GM21717 (cell line): ENCODE measurements around the gene WDR6.
"Not testable (repeated sequence)": the region's sequence is repeated elsewhere in the genome, so short reads cannot be mapped to it uniquely, and the experiment has no call there.

ENCODE experiments used
- ATAC-seq: cut with Tn5 transposase; IDR thresholded peaks from one replicate; pipeline ENCODE4 v1.9.1; 2021; ENCODE audit warnings: mild to moderate bottlenecking, moderate library complexity; ENCODE audit not compliant: unreplicated experiment

WDR6 gene

DNA sequence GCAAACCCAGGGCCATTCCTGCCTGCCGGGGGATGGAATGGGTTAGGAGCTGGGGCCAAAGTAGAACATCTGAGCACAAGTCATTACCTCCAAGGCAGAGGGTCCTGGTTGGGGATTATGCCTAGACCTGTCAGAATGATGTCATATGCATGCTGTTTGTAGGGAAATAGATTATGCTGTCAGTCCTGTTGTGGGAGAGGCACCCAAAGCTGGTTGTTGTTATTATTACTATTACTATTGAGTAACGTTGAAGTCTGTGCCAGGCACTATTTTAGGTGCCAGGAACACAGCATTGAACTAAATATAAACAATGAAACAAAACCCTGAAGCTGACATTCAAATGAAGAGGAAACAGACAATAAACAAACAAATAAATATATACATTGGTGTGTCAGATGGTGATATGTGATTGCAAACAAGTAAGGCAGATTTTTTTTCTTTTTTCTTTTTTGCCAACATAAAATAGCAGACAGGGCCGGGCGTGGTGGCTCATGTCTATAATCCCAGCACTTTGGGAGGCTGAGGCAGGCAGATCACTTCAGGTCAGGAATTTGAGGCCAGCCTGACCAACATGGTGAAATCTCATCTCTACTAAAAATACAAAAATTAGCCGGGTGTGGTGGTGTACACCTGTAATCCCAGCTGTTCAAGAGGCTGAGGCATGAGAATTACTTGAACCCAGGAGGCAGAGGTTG lies 15.2 kb upstream of the WDR6 start:
- ATAC-seq: no peak

DNA sequence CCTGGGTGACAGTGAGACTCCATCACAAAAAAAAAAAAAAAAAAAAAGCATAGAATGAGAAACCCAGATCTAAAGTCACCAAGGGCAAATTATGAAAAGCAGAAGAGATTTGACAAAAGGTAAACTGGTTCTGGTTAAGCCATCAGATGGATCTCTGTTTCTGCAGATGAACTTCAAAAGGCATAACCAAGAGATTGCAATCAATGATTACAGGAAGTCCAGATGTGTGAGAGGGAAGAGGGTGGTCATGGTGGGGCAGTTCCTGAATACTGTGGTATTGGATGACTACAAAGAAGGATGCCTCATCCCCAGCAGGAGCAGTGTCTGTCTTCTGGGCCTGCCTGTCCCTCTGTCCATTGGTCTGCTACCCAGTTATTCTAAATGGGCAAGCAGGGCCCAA lies 13.4 kb upstream of the WDR6 start:
- ATAC-seq: no peak

DNA sequence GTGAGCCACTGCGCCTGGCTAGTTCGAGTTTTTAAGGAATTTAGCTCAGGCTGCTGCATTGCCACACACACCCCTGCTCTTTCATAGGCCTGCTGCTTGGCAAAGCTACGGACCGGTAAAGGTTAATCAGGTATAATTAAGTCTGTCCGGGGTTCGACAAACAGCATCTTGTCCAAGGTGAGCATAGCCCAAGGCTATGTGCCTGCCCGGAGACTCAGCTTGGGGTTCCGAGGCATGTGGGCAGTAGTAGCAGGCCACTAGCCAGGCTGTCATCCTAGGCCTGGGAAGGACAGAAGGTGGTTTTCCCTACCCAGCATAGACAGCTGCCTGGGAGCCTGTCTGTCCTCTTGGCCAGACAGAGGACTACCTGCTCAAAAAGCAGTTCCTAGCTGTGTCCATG lies 10.6 kb upstream of the WDR6 start:
- no peak for ATAC-seq

DNA sequence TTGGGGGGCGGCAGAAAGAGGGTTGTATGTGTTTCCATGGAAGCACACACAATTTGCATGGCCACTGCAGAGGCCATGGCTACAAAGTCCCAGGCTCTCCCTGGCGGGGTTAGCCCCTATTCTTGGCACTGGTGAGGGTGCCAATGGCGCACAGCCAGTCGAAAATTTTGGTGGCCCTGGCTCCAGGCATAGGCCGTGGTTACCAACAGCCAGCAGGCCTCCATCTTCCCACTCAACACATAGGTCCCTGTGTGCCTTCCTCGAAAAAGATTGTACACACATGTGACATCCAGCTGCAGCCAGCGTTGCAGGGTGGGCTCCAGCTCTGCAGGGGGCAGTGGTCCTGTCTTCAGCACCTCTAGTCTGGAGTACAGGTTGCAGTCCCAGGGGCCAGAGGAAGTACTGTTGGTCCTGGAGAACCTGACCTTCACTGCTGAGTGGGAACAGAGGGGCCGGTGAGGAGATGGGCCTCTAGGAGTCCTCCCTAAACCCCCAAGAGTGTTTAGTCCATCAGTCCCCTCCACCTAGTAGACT lies 10.0 kb upstream of the WDR6 start:
- no peak for ATAC-seq

DNA sequence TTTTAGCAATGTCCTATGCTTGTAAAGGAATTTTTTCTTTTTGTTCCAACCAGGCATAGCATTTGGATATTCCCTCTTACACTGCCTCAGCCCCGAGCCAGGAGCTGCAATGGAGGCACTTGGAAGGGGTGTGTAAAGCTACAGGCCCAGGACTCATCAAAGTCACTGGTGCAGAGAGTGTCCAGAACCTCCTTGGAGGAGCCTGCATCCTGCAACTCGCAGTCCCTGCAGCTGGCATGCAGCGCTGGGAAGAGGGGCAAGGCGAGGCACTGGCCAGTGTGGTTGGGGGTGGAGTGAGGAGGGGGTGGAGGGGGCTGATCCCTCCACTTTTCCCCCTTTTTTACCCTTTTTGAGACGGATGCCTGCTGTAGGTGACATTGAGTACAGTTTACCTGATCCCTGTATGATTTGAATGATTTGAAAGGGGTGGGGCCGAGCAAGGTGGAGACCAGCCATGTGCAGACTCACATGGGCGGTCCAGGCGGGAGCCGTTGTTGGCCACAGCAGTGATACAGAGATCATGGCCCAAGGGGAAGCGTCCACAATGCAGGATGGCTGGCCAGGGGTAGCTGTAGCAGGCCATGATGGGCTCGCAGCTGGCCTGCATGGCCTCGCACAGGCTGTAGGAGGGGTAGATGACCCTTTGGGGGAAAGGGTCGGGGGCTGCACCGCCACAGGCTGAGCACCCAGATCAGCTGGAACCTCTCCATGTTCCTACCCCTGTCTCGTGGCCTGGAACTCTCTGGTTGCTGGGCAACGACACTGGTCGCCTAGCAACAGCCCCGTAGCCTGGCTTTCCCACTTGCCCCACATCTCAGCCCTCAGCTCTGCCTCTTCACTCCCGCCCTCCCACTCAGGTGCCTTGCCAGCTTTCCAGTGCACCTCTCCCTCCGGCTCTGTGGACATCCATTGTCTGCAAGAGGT lies 9.2 kb upstream of the WDR6 start:
- no peak for ATAC-seq

DNA sequence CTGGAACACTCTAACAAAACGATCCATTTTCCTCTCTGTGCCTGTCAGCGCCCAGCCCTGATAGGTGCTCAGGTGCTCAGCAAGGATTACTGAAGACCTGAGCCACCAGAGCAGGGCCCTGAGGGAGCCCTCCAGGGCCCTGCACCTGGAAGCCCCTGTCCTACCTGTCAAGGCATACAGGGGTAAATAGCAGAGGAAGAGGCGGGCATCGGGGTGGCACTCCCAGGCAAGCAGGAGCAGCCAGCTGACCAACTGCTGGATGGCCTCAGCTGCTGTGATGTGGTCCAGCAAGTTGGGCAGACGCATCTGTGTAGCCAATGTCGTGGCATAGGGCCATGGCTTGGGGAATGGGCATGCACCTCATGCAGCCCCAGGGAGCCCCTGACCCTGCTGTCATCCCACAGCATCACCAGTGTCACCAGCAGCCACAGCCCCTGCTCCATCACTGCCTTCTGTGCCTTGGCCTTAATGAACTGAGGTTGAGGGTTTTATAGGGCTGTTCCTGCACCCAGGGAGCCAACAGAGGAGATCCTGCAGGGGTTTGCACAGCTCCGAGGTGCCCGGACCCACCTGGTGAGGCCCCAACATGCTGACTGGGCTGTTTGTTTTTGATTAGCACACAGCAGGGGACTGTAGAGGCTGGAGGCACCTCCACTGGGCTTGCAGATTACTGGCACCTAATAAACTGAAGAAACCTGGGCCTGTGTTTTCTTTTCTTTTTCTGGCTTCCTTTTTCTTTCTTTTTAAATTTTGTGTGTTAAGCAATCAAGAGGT lies 7.9 kb upstream of the WDR6 start:
- ATAC-seq: no peak

DNA sequence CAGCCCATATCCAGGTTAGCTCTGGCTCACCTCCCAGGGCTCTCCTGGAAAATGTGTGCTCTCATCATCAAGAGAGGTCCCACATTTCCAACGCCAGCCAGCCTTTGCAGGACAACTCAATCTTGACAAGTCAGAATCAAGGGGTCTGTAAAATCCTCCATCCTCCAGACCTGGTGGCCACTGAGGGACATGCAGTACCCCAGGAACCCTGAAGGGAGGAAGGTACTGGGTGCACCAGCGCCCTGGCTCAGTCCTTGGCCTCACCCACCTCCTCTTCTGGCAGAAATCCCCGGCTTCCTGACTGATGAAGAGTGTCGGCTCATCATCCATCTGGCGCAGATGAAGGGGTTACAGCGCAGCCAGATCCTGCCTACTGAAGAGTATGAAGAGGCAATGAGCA lies 6.0 kb upstream of the WDR6 start:
- no peak for ATAC-seq

DNA sequence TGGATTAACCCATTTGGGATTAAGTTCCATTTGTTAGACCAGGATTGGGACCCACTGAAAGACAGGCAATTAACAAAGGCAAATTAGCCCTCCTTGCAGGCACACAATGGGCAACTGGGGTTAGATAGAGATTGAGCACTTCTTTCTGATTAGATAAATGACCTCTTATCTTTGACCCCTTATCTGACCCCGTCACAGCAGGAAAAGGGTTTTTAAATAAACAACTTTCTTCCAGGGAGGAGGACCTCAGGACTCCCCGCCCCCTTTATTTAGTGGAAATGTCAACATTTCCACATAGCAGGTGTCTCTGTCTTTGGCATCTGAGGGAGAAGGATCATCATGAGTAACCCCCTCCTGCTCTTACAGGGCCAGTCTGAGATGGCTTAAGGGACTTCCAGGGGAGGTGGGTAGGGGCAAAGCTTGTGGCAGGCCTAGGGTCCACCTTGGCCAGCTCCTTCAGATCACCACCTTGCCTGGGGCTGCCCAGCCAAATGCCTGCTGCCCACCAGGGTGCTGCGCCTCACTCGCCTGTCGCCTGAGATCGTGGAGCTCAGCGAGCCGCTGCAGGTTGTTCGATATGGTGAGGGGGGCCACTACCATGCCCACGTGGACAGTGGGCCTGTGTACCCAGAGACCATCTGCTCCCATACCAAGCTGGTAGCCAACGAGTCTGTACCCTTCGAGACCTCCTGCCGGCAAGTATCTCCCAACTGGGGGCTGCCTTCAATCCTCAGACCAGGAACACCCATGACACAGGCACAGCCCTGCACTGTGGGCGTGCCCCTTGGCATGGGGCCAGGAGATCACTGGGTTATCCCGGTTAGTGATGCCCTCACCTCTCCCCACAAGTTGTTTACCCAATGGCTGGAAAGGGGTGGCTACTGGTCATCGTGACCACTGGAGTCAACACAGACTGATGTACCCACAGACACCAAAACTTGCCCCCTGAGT lies 2.6 kb upstream of the WDR6 start:
- ATAC-seq: no peak

DNA sequence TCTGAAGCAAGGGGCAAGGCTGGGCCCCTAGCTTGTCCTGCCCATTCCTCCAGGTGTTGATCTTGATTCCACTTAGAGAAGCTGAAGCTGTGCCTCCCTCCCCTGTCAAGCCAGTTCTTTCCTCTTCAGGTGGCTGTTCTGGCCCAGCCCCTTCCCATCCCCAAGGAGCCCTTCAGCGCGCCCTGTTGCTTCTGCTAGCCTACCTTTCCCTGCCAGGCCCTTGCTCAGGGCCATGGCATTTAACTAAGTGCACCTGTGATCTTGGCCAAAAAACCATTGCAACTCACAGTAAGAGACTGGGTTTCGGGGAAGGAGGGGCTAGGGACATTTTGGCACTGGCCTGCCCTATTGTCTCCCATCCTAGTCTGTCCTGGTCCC lies 1.9 kb upstream of the WDR6 start:
- no peak for ATAC-seq

DNA sequence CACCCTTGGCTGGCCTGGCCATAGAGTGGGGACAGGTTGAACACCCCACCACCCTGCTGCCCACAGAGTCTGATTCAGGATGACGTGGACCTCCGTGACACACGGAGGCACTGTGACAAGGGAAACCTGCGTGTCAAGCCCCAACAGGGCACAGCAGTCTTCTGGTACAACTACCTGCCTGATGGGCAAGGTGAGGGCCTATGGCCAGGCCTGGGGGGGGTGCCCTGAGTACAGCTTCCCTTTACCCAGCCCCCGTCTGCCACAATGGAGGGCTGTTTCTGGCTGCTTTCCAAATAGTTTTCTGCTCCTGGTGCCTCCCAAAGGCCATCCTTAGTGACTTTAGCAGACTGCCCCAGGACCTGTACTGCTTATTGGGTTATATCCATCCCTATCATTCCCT lies 1.2 kb upstream of the WDR6 start:
- no peak for ATAC-seq

DNA sequence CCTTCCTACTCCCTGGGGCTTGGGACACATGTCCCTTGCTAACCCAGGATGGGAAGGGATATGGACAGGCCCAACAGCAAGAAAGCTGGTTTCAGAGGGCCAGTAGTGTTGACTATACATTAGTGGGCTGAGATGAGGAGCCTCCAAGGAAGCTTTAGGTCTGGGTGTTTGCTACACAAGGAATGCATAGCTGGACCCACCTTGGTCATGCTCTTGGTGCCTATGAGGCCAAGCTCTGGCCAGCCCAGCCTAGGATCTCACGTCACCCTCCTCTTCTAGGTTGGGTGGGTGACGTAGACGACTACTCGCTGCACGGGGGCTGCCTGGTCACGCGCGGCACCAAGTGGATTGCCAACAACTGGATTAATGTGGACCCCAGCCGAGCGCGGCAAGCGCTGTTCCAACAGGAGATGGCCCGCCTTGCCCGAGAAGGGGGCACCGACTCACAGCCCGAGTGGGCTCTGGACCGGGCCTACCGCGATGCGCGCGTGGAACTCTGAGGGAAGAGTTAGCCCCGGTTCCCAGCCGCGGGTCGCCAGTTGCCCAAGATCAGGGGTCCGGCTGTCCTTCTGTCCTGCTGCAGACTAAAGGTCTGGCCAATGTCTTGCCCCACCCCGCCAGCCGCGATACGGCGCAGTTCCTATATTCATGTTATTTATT lies 653 bp upstream of the WDR6 start:
- no peak for ATAC-seq

DNA sequence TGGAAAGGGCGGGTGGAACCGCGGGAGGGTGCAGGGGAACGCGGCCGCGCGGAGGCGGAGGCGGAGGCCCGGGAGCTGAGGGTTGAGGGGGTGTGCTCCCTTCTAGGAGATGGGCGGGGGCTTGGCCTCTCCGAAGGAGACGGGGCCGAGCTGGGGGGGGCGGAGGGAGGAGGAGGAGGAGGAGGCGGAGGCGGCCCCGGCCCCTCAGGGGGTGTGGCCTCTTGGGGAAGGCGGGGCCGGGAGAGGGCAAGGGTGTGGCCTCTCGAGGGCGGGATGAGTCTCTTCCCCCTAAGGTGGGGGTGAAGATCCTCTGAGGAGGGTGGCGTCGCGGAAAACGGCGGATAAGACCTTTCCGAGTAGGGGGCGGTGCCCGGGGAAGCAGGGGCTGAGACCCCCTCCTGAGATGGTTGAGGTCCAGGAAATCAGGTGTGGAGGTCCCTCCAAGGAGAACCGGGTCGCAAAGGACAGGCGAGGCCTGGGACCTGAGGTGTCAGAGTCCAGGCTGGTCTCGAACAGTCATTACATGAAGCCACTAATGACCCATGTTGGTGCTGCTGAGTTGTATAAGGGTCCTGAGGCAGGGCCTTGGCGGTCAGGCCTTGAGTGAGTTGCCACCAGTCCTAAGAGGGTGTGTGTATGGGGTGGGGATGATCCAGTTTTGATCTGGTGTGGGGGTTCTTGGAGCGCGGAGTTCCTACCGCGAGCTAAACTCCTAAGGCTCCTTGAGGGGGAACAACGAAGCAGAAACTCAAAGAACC lies 759 bp downstream of the WDR6 start:
- ATAC-seq: peak; percentile 30

DNA sequence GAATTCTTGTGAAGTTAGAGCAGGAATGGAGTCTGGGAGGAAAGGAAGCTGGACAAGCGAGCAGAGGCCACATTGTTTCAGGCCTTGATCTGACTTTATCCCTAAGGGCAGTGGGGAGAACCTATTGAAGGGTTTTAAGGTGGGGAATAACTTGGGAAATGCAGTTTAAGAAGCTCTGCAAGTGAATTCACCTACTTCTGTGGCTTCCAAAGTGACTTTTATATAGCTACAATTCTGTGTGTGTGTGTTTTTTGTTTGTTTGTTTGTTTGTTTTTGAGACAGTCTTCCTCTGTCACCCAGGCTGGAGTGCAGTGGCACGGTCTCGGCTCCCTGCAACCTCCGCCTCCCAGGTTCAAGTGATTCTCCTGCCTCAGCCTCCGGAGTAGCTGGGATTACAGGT lies 1.4 kb downstream of the WDR6 start:
- not testable (repeated sequence) for ATAC-seq

DNA sequence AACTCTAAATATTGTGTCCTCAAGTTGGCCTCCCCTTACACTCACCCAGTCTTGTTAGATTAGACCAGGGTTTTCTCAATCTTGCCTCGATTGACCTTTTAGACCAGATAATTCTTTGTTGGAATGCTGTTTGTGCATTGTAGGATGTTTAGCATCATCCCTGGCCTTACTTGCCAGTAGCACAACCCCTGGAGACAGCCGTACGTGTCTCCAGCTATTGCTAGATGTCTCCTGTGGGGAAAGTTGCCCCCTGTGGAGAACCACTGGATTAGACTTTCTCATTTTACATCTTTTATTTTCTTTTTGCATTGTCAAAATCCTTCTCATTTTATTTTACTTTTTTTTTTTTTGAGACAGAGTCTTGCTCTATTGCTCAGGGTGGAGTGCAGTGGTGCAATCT lies 2.2 kb downstream of the WDR6 start:
- ATAC-seq: no peak

DNA sequence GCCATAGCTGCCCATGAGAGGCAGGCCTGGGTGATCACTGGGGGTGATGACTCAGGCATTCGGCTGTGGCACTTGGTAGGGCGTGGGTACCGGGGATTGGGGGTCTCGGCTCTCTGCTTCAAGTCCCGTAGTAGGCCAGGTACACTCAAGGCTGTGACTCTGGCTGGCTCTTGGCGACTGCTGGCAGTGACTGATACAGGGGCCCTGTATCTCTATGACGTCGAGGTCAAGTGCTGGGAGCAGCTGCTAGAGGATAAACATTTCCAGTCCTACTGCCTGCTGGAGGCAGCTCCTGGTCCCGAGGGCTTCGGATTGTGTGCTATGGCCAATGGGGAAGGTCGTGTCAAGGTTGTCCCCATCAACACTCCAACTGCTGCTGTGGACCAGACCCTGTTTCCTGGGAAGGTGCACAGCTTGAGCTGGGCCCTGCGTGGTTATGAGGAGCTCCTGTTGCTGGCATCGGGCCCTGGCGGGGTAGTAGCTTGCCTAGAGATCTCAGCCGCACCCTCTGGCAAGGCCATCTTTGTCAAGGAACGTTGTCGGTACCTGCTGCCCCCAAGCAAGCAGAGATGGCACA lies 5.3 kb downstream of the WDR6 start:
- ATAC-seq: no peak

DNA sequence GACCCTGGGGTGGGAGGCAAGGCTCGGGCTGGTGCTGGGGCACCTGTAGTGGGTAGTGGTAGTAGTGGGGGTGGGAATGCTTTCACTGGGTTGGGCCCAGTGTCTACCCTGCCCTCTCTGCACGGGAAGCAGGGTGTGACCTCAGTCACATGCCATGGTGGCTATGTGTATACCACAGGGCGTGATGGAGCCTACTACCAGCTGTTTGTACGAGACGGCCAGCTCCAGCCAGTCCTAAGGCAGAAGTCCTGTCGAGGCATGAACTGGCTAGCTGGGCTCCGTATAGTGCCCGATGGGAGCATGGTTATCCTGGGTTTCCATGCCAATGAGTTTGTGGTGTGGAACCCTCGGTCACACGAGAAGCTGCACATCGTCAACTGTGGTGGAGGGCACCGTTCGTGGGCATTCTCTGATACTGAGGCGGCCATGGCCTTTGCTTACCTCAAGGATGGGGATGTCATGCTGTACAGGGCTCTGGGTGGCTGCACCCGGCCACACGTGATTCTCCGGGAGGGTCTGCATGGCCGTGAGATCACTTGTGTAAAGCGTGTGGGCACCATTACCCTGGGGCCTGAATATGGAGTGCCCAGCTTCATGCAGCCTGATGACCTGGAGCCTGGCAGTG lies 6.0 kb downstream of the WDR6 start:
- no peak for ATAC-seq

DNA sequence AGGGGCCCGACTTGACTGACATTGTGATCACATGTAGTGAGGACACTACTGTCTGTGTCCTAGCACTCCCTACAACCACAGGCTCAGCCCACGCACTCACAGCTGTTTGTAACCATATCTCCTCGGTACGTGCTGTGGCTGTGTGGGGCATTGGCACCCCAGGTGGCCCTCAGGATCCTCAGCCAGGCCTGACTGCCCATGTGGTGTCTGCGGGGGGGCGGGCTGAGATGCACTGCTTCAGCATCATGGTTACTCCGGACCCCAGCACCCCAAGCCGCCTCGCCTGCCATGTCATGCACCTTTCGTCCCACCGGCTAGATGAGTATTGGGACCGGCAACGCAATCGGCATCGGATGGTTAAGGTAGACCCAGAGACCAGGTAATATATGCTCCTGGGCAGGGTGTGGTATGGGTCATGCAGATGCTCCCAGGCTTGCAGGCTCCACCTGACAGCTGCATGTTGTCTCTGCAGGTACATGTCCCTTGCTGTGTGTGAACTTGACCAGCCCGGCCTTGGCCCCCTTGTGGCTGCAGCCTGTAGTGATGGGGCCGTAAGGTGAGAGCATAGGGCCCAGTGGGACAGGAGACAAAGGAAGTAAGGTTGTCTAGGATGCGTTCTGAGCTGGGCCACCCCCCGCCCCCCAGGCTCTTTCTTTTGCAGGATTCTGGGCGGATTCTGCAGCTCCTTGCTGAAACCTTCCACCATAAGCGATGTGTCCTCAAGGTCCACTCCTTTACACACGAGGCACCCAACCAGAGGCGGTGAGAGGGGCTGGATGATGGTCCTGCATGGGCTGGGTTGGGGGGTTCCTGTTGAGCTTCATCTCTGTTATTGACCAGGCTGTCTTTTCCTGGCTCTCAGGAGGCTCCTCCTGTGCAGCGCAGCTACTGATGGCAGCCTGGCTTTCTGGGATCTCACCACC lies 6.8 kb downstream of the WDR6 start:
- ATAC-seq: no peak
